PC-9 (cell line): ENCODE measurements around the gene OSGEP.

ENCODE experiments used
- EZH2 ChIP-seq: fragments of 200-600 bp; sonication (generic); IDR thresholded peaks from 2 replicates; pipeline ENCODE4 v1.8.0; 2017; ENCODE audit warnings: antibody characterized with exemption, low read depth
- TF ChIP-seq, protein P1 (sequence below): fragments of 200-600 bp; sonication (generic); conservative IDR thresholded peaks from 2 replicates; pipeline ENCODE4 v1.6.1; 2017; ENCODE audit warnings: mixed run types, antibody characterized with exemption, mild to moderate bottlenecking, moderate library complexity

DNA sequence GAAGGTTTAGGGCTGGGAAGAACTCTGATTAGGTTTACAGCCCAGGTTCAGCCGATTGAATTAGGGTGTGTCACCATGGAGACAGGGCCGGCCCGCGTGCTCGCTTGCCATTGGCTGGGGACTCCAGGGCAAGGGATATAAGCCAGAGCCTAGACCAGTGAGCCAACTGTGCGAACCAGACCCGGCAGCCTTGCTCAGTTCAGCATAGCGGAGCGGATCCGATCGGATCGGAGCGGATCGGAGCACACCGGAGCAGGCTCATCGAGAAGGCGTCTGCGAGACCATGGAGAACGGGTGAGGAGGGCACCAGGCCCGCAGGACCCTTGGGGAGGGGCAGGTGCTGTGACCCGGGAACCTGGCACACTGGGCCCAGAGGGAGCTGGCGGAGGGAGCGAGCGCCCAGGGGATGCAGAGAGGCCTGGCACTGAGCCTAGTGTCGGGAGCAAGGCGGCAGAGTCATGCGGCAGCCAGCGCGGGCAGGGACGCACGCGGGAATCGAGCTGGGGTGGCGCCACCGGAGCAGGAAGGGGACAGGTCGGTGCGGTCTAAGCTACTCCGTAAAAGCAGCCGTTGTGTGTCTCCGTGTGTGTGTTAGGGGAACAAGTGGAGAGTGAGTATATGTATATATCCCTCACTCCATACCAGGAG lies 14.8 kb upstream of the OSGEP start, which contains the start of gene PNP:
- TF ChIP-seq, protein P1, sequence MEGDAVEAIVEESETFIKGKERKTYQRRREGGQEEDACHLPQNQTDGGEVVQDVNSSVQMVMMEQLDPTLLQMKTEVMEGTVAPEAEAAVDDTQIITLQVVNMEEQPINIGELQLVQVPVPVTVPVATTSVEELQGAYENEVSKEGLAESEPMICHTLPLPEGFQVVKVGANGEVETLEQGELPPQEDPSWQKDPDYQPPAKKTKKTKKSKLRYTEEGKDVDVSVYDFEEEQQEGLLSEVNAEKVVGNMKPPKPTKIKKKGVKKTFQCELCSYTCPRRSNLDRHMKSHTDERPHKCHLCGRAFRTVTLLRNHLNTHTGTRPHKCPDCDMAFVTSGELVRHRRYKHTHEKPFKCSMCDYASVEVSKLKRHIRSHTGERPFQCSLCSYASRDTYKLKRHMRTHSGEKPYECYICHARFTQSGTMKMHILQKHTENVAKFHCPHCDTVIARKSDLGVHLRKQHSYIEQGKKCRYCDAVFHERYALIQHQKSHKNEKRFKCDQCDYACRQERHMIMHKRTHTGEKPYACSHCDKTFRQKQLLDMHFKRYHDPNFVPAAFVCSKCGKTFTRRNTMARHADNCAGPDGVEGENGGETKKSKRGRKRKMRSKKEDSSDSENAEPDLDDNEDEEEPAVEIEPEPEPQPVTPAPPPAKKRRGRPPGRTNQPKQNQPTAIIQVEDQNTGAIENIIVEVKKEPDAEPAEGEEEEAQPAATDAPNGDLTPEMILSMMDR = no peak
- TF ChIP-seq EZH2 = no peak
